PC-3 (cell line): ENCODE results near the gene NCL. TPM values are rescaled to one million over a fixed set of nuclear protein-coding genes. Genes with fewer than 3 reads are reported as not detected.

Experiments
- ATAC-seq: fragments of 200-7000 bp; cut with Tn5 transposase; 2 replicates; pipeline ENCODE4 v1.9.1; 2020; ENCODE audit warnings: mild to moderate bottlenecking, moderate library complexity
- BruUV-seq: library from RNA; stranded (reverse); fragments of 400-500 nt; replicated peaks from 2 replicates; lab custom pipeline; 2021; lab: Mats Ljungman, UMichigan
- CTCF ChIA-PET: fragments of 300-600 bp; sonication (Branson Sonifier 250); formaldehyde crosslinking; loops from one replicate; lab custom pipeline; 2022; ENCODE audit warnings: antibody characterized with exemption; lab: Charles Lee
- POLR2A ChIA-PET: fragments of 300-600 bp; sonication (Branson Sonifier 250); formaldehyde crosslinking; loops from one replicate; lab custom pipeline; 2022; ENCODE audit warnings: antibody characterized with exemption; ENCODE audit not compliant: unreplicated experiment; lab: Charles Lee
- DNase-seq: peaks from one replicate; pipeline ENCODE4 v3.0.0-alpha.2; 2015
- H2AFZ ChIP-seq: fragments of 300-600 bp; sonication (generic); 2 replicates; pipeline ENCODE4 v1.6.0; 2016; ENCODE audit warnings: antibody characterized with exemption, low read length
- H3F3A ChIP-seq: fragments of 300-600 bp; sonication (generic); one replicate; pipeline ENCODE4 v1.6.0; 2017; ENCODE audit warnings: antibody characterized with exemption, low read length, control low read depth, mild to moderate bottlenecking; ENCODE audit not compliant: unreplicated experiment
- H3K27ac ChIP-seq: fragments of 300-600 bp; sonication (generic); 2 replicates; pipeline ENCODE4 v1.5.1; 2016; ENCODE audit warnings: mild to moderate bottlenecking, low read length
- H3K27me3 ChIP-seq: fragments of 300-600 bp; sonication (generic); 2 replicates; pipeline ENCODE4 v1.6.1; 2016; ENCODE audit warnings: low read length, mixed read lengths
- H3K36me3 ChIP-seq: fragments of 300-600 bp; sonication (generic); 2 replicates; pipeline ENCODE4 v1.6.1; 2016; ENCODE audit warnings: low read depth, mixed run types, low read length, mixed read lengths
- H3K4me1 ChIP-seq: fragments of 300-600 bp; sonication (generic); 2 replicates; pipeline ENCODE4 v1.5.1; 2016; ENCODE audit warnings: low read length; ENCODE audit not compliant: insufficient read depth
- H3K4me2 ChIP-seq: fragments of 300-600 bp; sonication (generic); 2 replicates; pipeline ENCODE4 v1.6.0; 2016; ENCODE audit warnings: low read length
- H3K4me3 ChIP-seq: fragments of 300-600 bp; sonication (generic); 2 replicates; pipeline ENCODE4 v1.5.1; 2016; ENCODE audit warnings: mild to moderate bottlenecking, low read length, mixed read lengths
- H3K79me2 ChIP-seq: fragments of 300-600 bp; sonication (generic); 2 replicates; pipeline ENCODE4 v1.6.1; 2017; ENCODE audit warnings: low read length, mixed read lengths
- H3K9ac ChIP-seq: fragments of 300-600 bp; sonication (generic); 2 replicates; pipeline ENCODE4 v1.6.0; 2016; ENCODE audit warnings: mild to moderate bottlenecking, low read length
- H3K9me2 ChIP-seq: fragments of 300-600 bp; sonication (generic); replicated peaks from 2 replicates; pipeline ENCODE4 v1.6.1; 2016; ENCODE audit warnings: mixed run types, low read length, mixed read lengths
- H3K9me3 ChIP-seq: fragments of 300-600 bp; sonication (generic); 2 replicates; pipeline ENCODE4 v1.6.1; 2016; ENCODE audit warnings: low read length, mixed read lengths
- H4K20me1 ChIP-seq: fragments of 300-600 bp; sonication (generic); 2 replicates; pipeline ENCODE4 v1.6.1; 2016; ENCODE audit warnings: low read length, mixed read lengths
- CTCF ChIP-seq: fragments of 300-600 bp; sonication (generic); conservative IDR thresholded peaks from 2 replicates; pipeline ENCODE4 v1.5.1; 2017; ENCODE audit warnings: antibody characterized with exemption, low read depth, mild to moderate bottlenecking, low read length
- EZH2 ChIP-seq: fragments of 300-600 bp; sonication (generic); IDR thresholded peaks from one replicate; pipeline ENCODE4 v1.6.1; 2017; ENCODE audit warnings: antibody characterized with exemption, mild to moderate bottlenecking, low read length; ENCODE audit not compliant: unreplicated experiment
- EZH2phosphoT487 ChIP-seq: fragments of 300-600 bp; sonication (generic); IDR thresholded peaks from 2 replicates; pipeline ENCODE4 v1.6.1; 2018; ENCODE audit warnings: mild to moderate bottlenecking, antibody characterized with exemption, low read length, borderline replicate concordance
- intact Hi-C: fragments of 100-400 bp; cut with micrococcal nuclease; formaldehyde crosslinking; loops from 2 replicates; pipeline ENCODE4 v1.9.0; 2023
- total RNA-seq: library from RNA; depleted of rRNA; stranded (reverse); fragments of >200 nt; gene quantifications from 2 replicates; pipeline ENCODE4 v1.2.3, GENCODE V29; 2014

Gene NCL
- total RNA-seq, 1 experiment from 2014 or later, result 430 TPM

GRCh38 chr2:231455890-231456289 is 8.4 kb downstream of the NCL start:
- DNase-seq, result no peak
- no peaks in the 10 kb centered on the region for H3K27me3 ChIP-seq
- ATAC-seq, result no peak
- ChIA-PET POLR2A (interaction anchor here (1.0 kb wide), 1 partner anchor 9 kb away, joined by 4 read pairs; the partner anchor contains the start of gene NCL), CTCF (no interaction called here)
- peaks cover 32% of the 10 kb centered on the region for H3K79me2 ChIP-seq
- no peak overlapping the region for H2AFZ ChIP-seq
- H3K27ac ChIP-seq, result no peak overlapping the region
- no TSS peak for BruUV-seq
- H4K20me1 ChIP-seq, result peaks cover 54% of the 10 kb centered on the region
- H3K36me3 ChIP-seq, result peaks cover 86% of the 10 kb centered on the region
- no peak overlapping the region for H3K4me2 ChIP-seq
- intact Hi-C loops, result no loop called here
- no peak overlapping the region for H3K4me3 ChIP-seq
- no peak for TF ChIP-seq EZH2phosphoT487
- TF ChIP-seq EZH2, result no peak
- no peak for TF ChIP-seq CTCF
- H3K9me3 ChIP-seq, result no peaks in the 10 kb centered on the region
- no peaks in the 10 kb centered on the region for H3K9me2 ChIP-seq
- H3K4me1 ChIP-seq, result no peaks in the 10 kb centered on the region
- no peak overlapping the region for H3K9ac ChIP-seq
- peaks cover 60% of the 10 kb centered on the region for H3F3A ChIP-seq

- Histone ChIP-seq H3K4me1 (no peaks in the 10 kb centered on the region), H3K27me3 (no peaks in the 10 kb centered on the region), H3K9me2 (no peaks in the 10 kb centered on the region), H4K20me1 (peaks cover 47% of the 10 kb centered on the region), H3K27ac (no peak overlapping the region), H3K36me3 (peaks cover 79% of the 10 kb centered on the region), H3K79me2 (peaks cover 25% of the 10 kb centered on the region), H3K9ac (no peak overlapping the region), H2AFZ (no peak overlapping the region), H3K4me2 (no peak overlapping the region), H3F3A (peaks cover 55% of the 10 kb centered on the region), H3K9me3 (no peaks in the 10 kb centered on the region), H3K4me3 (no peak overlapping the region)
- no TSS peak for BruUV-seq
- POLR2A ChIA-PET, result interaction anchor here (1.0 kb wide), 1 partner anchor 9 kb away, joined by 4 read pairs; the partner anchor contains the start of gene NCL
- no peak for DNase-seq
- ATAC-seq, result no peak
- intact Hi-C loops, result no loop called here
- CTCF ChIA-PET, result no interaction called here
- TF ChIP-seq CTCF (no peak), EZH2phosphoT487 (no peak), EZH2 (no peak)
Measured at GRCh38 chr2:231455222-231455621, 9.1 kb downstream of the NCL start.

GRCh38 chr2:231454361-231454791 is 9.9 kb downstream of the NCL start:
- ATAC-seq, result no peak
- intact Hi-C loops, result loop anchor here (5.0 kb wide), 1 partner anchor 632 kb away; no protein-coding TSS in a partner anchor
- peaks cover 51% of the 10 kb centered on the region for H3F3A ChIP-seq

More at GRCh38 chr2:231454361-231454791, 9.9 kb downstream of the NCL start:
- Histone ChIP-seq H4K20me1 (peaks cover 39% of the 10 kb centered on the region), H3K9me2 (no peaks in the 10 kb centered on the region), H2AFZ (no peak overlapping the region), H3K27ac (no peak overlapping the region), H3K4me3 (no peak overlapping the region), H3K9me3 (no peaks in the 10 kb centered on the region), H3K4me1 (no peaks in the 10 kb centered on the region), H3K27me3 (no peaks in the 10 kb centered on the region), H3K4me2 (no peak overlapping the region), H3K79me2 (peaks cover 18% of the 10 kb centered on the region; the same call in 1 of the 2 replicates), H3K9ac (no peak overlapping the region), H3K36me3 (peaks cover 71% of the 10 kb centered on the region)
- CTCF ChIA-PET, result no interaction called here
- no peak for TF ChIP-seq CTCF
- no peak for TF ChIP-seq EZH2
- no peak for TF ChIP-seq EZH2phosphoT487
- BruUV-seq, result no TSS peak
- POLR2A ChIA-PET, result no interaction called here
- no peak for DNase-seq
